HepG2 (cell line): Measurements from ENCODE around the gene HINT1. TPM values are rescaled to one million over a fixed set of nuclear protein-coding genes. Genes with fewer than 3 reads are reported as not detected.

Source experiments
- ATF5 ChIP-seq: sonication (generic); formaldehyde crosslinking; IDR thresholded peaks from 2 replicates; pipeline ENCODE4 v1.4.0; 2020; ENCODE audit warnings: mild to moderate bottlenecking, low read depth, missing genetic modification reagents
- E2F2 ChIP-seq: sonication (generic); formaldehyde crosslinking; IDR thresholded peaks from 2 replicates; pipeline ENCODE4 v1.4.0; 2020; ENCODE audit warnings: missing genetic modification reagents, borderline replicate concordance
- FOXC1 ChIP-seq: sonication (generic); formaldehyde crosslinking; IDR thresholded peaks from 2 replicates; pipeline ENCODE4 v1.8.0; 2022; ENCODE audit warnings: mild to moderate bottlenecking, missing genetic modification reagents, borderline replicate concordance
- GTF3A ChIP-seq: sonication (generic); formaldehyde crosslinking; conservative IDR thresholded peaks from 2 replicates; pipeline ENCODE4 v1.4.0; 2020; ENCODE audit warnings: mild to moderate bottlenecking, missing genetic modification reagents
- HDAC1 ChIP-seq: sonication (generic); formaldehyde crosslinking; IDR thresholded peaks from 2 replicates; pipeline ENCODE4 v1.5.1; 2020; ENCODE audit warnings: mild to moderate bottlenecking, missing genetic modification reagents
- HDAC6 ChIP-seq: fragments of 200-600 bp; sonication (generic); IDR thresholded peaks from 2 replicates; pipeline ENCODE4 v1.7.0; 2017; ENCODE audit warnings: mild to moderate bottlenecking, antibody characterized with exemption, low read length, low read depth
- IKZF1 ChIP-seq: fragments of 450-650 bp; IDR thresholded peaks from 2 replicates; pipeline ENCODE4 v1.7.1; 2016
- KMT2A ChIP-seq: sonication (generic); formaldehyde crosslinking; IDR thresholded peaks from 2 replicates; pipeline ENCODE4 v1.4.0; 2020; ENCODE audit warnings: missing genetic modification reagents
- MYPOP ChIP-seq: sonication (generic); formaldehyde crosslinking; IDR thresholded peaks from 2 replicates; pipeline ENCODE4 v1.8.1; 2023; ENCODE audit warnings: mild to moderate bottlenecking, moderate library complexity, missing genetic modification reagents
- ONECUT2 ChIP-seq: sonication (generic); formaldehyde crosslinking; IDR thresholded peaks from 2 replicates; pipeline ENCODE4 v1.4.0; 2020; ENCODE audit warnings: missing genetic modification reagents
- PAWR ChIP-seq: sonication (generic); formaldehyde crosslinking; IDR thresholded peaks from 2 replicates; pipeline ENCODE4 v1.4.0; 2020; ENCODE audit warnings: missing genetic modification reagents, mild to moderate bottlenecking, borderline replicate concordance
- RBAK ChIP-seq: sonication (generic); formaldehyde crosslinking; IDR thresholded peaks from 2 replicates; pipeline ENCODE4 v1.5.1; 2020; ENCODE audit warnings: mild to moderate bottlenecking, missing genetic modification reagents
- TCF12 ChIP-seq, 2 experiments: fragments of 450-650 bp in 1 of 2; sonication (generic) in 1 of 2; formaldehyde crosslinking in 1 of 2; IDR thresholded peaks; 2 replicates each; pipeline versions ENCODE4 v1.6.1 to v1.8.0; 2017 to 2022; ENCODE audit warnings: antibody characterized with exemption in 1 of 2, mild to moderate bottlenecking in 1 of 2, missing genetic modification reagents in 1 of 2, moderate library complexity in 1 of 2
- U2AF1 ChIP-seq: fragments of 200-400 bp; formaldehyde crosslinking; optimal IDR thresholded peaks from 2 replicates; pipeline ENCODE3; 2017; ENCODE audit warnings: mild to moderate bottlenecking, low read depth, low read length
- ZBTB21 ChIP-seq: sonication (generic); formaldehyde crosslinking; IDR thresholded peaks from 2 replicates; pipeline ENCODE4 v1.4.0; 2020; ENCODE audit warnings: missing genetic modification reagents
- ZBTB4 ChIP-seq: sonication (generic); formaldehyde crosslinking; IDR thresholded peaks from 2 replicates; pipeline ENCODE4 v1.4.0; 2020; ENCODE audit warnings: missing genetic modification reagents, mild to moderate bottlenecking, borderline replicate concordance
- ZNF343 ChIP-seq: sonication (generic); formaldehyde crosslinking; IDR thresholded peaks from 2 replicates; pipeline ENCODE4 v1.4.0; 2020; ENCODE audit warnings: mild to moderate bottlenecking, missing genetic modification reagents
- ZNF530 ChIP-seq: sonication (generic); formaldehyde crosslinking; IDR thresholded peaks from 2 replicates; pipeline ENCODE4 v1.5.0; 2020; ENCODE audit warnings: low read depth, mild to moderate bottlenecking, missing genetic modification reagents
- ZNF576 ChIP-seq: sonication (generic); formaldehyde crosslinking; IDR thresholded peaks from 2 replicates; pipeline ENCODE4 v1.4.0; 2020; ENCODE audit warnings: mild to moderate bottlenecking, missing genetic modification reagents
- ZNF639 ChIP-seq: conservative IDR thresholded peaks from 2 replicates; pipeline ENCODE4 v1.6.1; 2018; ENCODE audit warnings: missing genetic modification reagents
- ZNF660 ChIP-seq: sonication (generic); formaldehyde crosslinking; IDR thresholded peaks from 2 replicates; pipeline ENCODE4 v1.5.1; 2020; ENCODE audit warnings: mild to moderate bottlenecking, low read depth, missing genetic modification reagents, borderline replicate concordance
- ZNF737 ChIP-seq: sonication (generic); formaldehyde crosslinking; IDR thresholded peaks from 2 replicates; pipeline ENCODE4 v1.5.0; 2020; ENCODE audit warnings: missing genetic modification reagents, mild to moderate bottlenecking, borderline replicate concordance
- polyA plus RNA-seq, 8 experiments: library from polyadenylated mRNA; depleted of rRNA in 3 of 8; stranded (reverse) in 7 of 8; unstranded in 1 of 8; fragments of >200 nt; fragmentation: Illumina TruSeq in 4 of 8; extraction: Trizol in 4 of 8; gene quantifications; 2 replicates each; pipeline versions ENCODE4 v1.2.1 to v1.2.3, GENCODE V29; 2011 to 2016; ENCODE audit warnings: low read depth in 4 of 8, missing spikeins in 1 of 8, mixed read lengths in 1 of 8; ENCODE audit not compliant: insufficient read depth in 1 of 8
- total RNA-seq, 5 experiments: library from RNA; depleted of rRNA; stranded (reverse); fragments of >200 nt; fragmentation: Illumina TruSeq; extraction: Trizol; gene quantifications; 2 replicates each; pipeline ENCODE4 v1.2.3, GENCODE V29; 2016; ENCODE audit warnings: low read depth in 1 of 5

HINT1 gene
- total and polyA plus RNA-seq, 2 of the 13 experiments (the other 11 are each of a cell fraction or from before 2014, with no cell fraction given) = 428 to 997 TPM

- TF ChIP-seq ZNF639 (CRISPR knock-in tag) (no peak), ZNF660 (CRISPR knock-in tag) (no peak; the same call in 1 of the 2 replicates), FOXC1 (CRISPR knock-in tag) (no peak; the same call in 1 of the 2 replicates), ZNF530 (CRISPR knock-in tag) (no peak), HDAC1 (CRISPR knock-in tag) (no peak; the same call in 1 of the 2 replicates), IKZF1 (no peak), ZBTB4 (CRISPR knock-in tag) (no peak), RBAK (CRISPR knock-in tag) (no peak), ATF5 (CRISPR knock-in tag) (0 out of 2 replicates have a peak, but pooled peaks have one; percentile 75), ZNF576 (CRISPR knock-in tag) (no peak), ONECUT2 (CRISPR knock-in tag) (no peak), KMT2A (peak; percentile 51; the same call in 1 of the 2 replicates), E2F2 (CRISPR knock-in tag) (no peak), U2AF1 (no peak), ZNF343 (CRISPR knock-in tag) (peak; percentile 51; the same call in 1 of the 2 replicates), HDAC6 (no peak), ZBTB21 (CRISPR knock-in tag) (no peak), MYPOP (CRISPR knock-in tag) (peak; percentile 74), TCF12 (IDR thresholded peaks at IDR 0.05) (no peak), TCF12 (CRISPR knock-in tag; IDR thresholded peaks at IDR 0.05) (no peak), PAWR (CRISPR knock-in tag) (no peak; the same call in 1 of the 2 replicates), ZNF737 (CRISPR knock-in tag) (no peak), GTF3A (CRISPR knock-in tag) (no peak)
These were observed at the start of gene HINT1 (continued) for GRCh38 chr5:131165119-131165727.
